Peyer's patch (tissue), 4 donors: Measurements from ENCODE around the gene IFNL4.
"Not testable (repeated sequence)": the region's sequence is repeated elsewhere in the genome, so short reads cannot be mapped to it uniquely, and the experiment has no call there.

Source experiments
- POLR2A ChIP-seq, 2 donors: fragments of 450-650 bp; IDR thresholded peaks; one replicate each; pipeline ENCODE4 v1.5.1; 2017; ENCODE audit warnings: antibody characterized with exemption in 2 of 2, mild to moderate bottlenecking in 2 of 2, moderate library complexity in 2 of 2
- TF ChIP-seq, protein P1 (sequence below), 6 experiments: fragments of 450-650 bp in 4 of 6; fragments of 200-600 bp in 2 of 6; sonication (generic) in 1 of 6; IDR thresholded peaks; one replicate each; pipeline ENCODE4 v1.5.1; 2017 to 2019; ENCODE audit warnings: antibody characterized with exemption in 6 of 6, mild to moderate bottlenecking in 3 of 6, moderate library complexity in 1 of 6

DNA sequence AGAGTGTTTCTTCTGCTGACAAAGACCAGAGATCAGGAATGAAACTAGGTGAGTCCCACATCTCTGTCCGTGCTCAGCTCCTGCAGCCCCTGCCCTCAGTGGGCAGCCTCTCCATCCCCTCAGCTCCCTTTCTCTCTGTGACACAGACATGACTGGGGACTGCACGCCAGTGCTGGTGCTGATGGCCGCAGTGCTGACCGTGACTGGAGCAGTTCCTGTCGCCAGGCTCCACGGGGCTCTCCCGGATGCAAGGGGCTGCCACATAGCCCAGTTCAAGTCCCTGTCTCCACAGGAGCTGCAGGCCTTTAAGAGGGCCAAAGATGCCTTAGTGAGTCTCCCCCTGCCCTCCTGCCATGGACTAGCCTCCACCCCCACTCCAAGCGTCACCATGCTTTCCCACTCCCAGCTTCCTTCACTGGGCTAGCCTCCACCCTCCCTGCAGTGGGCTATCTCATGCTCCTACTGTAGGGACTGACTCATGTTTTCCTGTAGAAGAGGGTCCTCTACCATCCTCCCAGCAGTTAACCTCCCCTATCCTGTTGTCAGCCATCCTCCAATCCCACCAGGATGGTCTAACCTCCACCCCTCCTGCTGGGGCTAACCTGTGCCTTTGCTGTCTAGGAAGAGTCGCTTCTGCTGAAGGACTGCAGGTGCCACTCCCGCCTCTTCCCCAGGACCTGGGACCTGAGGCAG lies 20.0 kb upstream of the IFNL4 start:
- TF ChIP-seq, protein P1, sequence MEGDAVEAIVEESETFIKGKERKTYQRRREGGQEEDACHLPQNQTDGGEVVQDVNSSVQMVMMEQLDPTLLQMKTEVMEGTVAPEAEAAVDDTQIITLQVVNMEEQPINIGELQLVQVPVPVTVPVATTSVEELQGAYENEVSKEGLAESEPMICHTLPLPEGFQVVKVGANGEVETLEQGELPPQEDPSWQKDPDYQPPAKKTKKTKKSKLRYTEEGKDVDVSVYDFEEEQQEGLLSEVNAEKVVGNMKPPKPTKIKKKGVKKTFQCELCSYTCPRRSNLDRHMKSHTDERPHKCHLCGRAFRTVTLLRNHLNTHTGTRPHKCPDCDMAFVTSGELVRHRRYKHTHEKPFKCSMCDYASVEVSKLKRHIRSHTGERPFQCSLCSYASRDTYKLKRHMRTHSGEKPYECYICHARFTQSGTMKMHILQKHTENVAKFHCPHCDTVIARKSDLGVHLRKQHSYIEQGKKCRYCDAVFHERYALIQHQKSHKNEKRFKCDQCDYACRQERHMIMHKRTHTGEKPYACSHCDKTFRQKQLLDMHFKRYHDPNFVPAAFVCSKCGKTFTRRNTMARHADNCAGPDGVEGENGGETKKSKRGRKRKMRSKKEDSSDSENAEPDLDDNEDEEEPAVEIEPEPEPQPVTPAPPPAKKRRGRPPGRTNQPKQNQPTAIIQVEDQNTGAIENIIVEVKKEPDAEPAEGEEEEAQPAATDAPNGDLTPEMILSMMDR (IDR thresholded peaks at IDR 0.05): not testable (repeated sequence)
- not testable (repeated sequence) for TF ChIP-seq POLR2A (IDR thresholded peaks at IDR 0.05)
